B cell (primary cell): Measurements from ENCODE around the gene DDRGK1. TPM values are rescaled to one million over a fixed set of nuclear protein-coding genes. Genes with fewer than 3 reads are reported as not detected.

Experiments
- ATAC-seq: fragments of 200-7000 bp; cut with Tn5 transposase; one replicate; pipeline ENCODE4 v1.10.0; 2021; ENCODE audit warnings: low read depth, mild to moderate bottlenecking, moderate number of reproducible peaks, moderate library complexity
- CTCF ChIA-PET: fragments of 350-600 bp; sonication (Branson Sonifier 250); formaldehyde crosslinking; loops from one replicate; lab custom pipeline; 2021; ENCODE audit warnings: antibody characterized with exemption, inconsistent platforms; lab: Charles Lee
- POLR2A ChIA-PET: fragments of 350-600 bp; sonication (Branson Sonifier 250); formaldehyde crosslinking; loops from one replicate; lab custom pipeline; 2021; ENCODE audit warnings: antibody characterized with exemption; lab: Charles Lee
- DNase-seq: peaks from one replicate; pipeline ENCODE4 v3.0.0; 2013
- H2AFZ ChIP-seq: 2 replicates; pipeline ENCODE4 v1.6.1; 2012; ENCODE audit warnings: mild to moderate bottlenecking, low read depth, low read length; ENCODE audit not compliant: insufficient read depth, poor library complexity, severe bottlenecking
- H3K27ac ChIP-seq, 2 donors: 1 replicate in 1 of 2; 2 replicates in 1 of 2; pipeline ENCODE4 v1.5.1; 2012 to 2013; ENCODE audit warnings: low read length in 2 of 2, mild to moderate bottlenecking in 2 of 2, moderate library complexity in 1 of 2
- H3K27me3 ChIP-seq, 4 experiments: fragments of 200-600 bp in 1 of 4; sonication (generic) in 1 of 4; replicated peaks in 1 of 4; 1 replicate in 2 of 4; 2 replicates in 2 of 4; pipeline versions ENCODE4 v1.6.1 to v1.7.0; 2013 to 2016; ENCODE audit warnings: low read length in 3 of 4, mild to moderate bottlenecking in 2 of 4, mixed read lengths in 1 of 4, moderate library complexity in 1 of 4; ENCODE audit not compliant: insufficient read depth in 4 of 4, control insufficient read depth in 3 of 4; ENCODE audit errors: control extremely low read depth in 1 of 4
- H3K36me3 ChIP-seq, 2 experiments: replicated peaks in 1 of 2; 1 replicate in 1 of 2; 2 replicates in 1 of 2; pipeline versions ENCODE4 v1.6.1 to v1.7.1; 2013; ENCODE audit warnings: low read length in 1 of 2; ENCODE audit not compliant: insufficient read depth in 2 of 2, control insufficient read depth in 1 of 2; ENCODE audit errors: control extremely low read depth in 1 of 2, extremely low read depth in 1 of 2
- H3K4me1 ChIP-seq, 2 donors: fragments of 200-600 bp in 1 of 2; sonication (generic) in 1 of 2; 1 replicate in 1 of 2; 2 replicates in 1 of 2; pipeline versions ENCODE4 v1.5.1 to v1.6.1; 2013 to 2017; ENCODE audit warnings: low read length in 2 of 2; ENCODE audit not compliant: control insufficient read depth in 2 of 2, insufficient read depth in 2 of 2
- H3K4me2 ChIP-seq: replicated peaks from 2 replicates; pipeline ENCODE3; 2012; ENCODE audit warnings: mild to moderate bottlenecking, low read depth, low read length; ENCODE audit not compliant: poor library complexity, severe bottlenecking
- H3K4me3 ChIP-seq, 5 experiments: fragments of 200-600 bp in 1 of 5; sonication (generic) in 1 of 5; 1 replicate in 3 of 5; 2 replicates in 2 of 5; pipeline versions ENCODE4 v1.5.1 to v1.7.0; 2011 to 2016; ENCODE audit warnings: low read length in 4 of 5, mild to moderate bottlenecking in 4 of 5, low read depth in 2 of 5, control low read depth in 1 of 5, moderate library complexity in 1 of 5; ENCODE audit not compliant: insufficient read depth in 1 of 5; ENCODE audit errors: control extremely low read depth in 1 of 5, extremely low read depth in 1 of 5
- H3K79me2 ChIP-seq: fragments of 200-600 bp; sonication (generic); one replicate; pipeline ENCODE4 v1.6.0; 2016; ENCODE audit warnings: low read length; ENCODE audit not compliant: control insufficient read depth, insufficient read depth
- H3K9ac ChIP-seq: fragments of 200-600 bp; sonication (generic); 2 replicates; pipeline ENCODE4 v1.6.1; 2017; ENCODE audit warnings: mild to moderate bottlenecking, low read length, moderate library complexity
- H3K9me3 ChIP-seq, 3 donors: one replicate each; pipeline versions ENCODE4 v1.6.1 to v1.7.1; 2013; ENCODE audit warnings: low read length in 2 of 3; ENCODE audit not compliant: control insufficient read depth in 2 of 3, insufficient read depth in 1 of 3; ENCODE audit errors: control extremely low read depth in 1 of 3
- H4K20me1 ChIP-seq: 2 replicates; pipeline ENCODE4 v1.6.0; 2012; ENCODE audit warnings: mild to moderate bottlenecking, low read length; ENCODE audit not compliant: insufficient read depth, control insufficient read depth, poor library complexity, severe bottlenecking
- H3K27ac Mint-ChIP-seq: one replicate; pipeline ENCODE4 v1.8.0; 2021; ENCODE audit warnings: mixed read lengths
- H3K27me3 Mint-ChIP-seq: one replicate; pipeline ENCODE4 v1.8.0; 2021; ENCODE audit warnings: mixed read lengths
- H3K4me1 Mint-ChIP-seq: one replicate; pipeline ENCODE4 v1.8.0; 2021; ENCODE audit warnings: mixed read lengths
- H3K4me3 Mint-ChIP-seq: one replicate; pipeline ENCODE4 v1.8.0; 2021; ENCODE audit warnings: mixed read lengths
- H3K9me3 Mint-ChIP-seq: one replicate; pipeline ENCODE4 v1.8.0; 2022; ENCODE audit warnings: mixed read lengths; ENCODE audit not compliant: insufficient read depth
- CTCF ChIP-seq: fragments of 200-600 bp; IDR thresholded peaks from one replicate; pipeline ENCODE4 v1.8.0; 2022; ENCODE audit warnings: antibody characterized with exemption, mild to moderate bottlenecking
- EZH2 ChIP-seq: IDR thresholded peaks from 2 replicates; pipeline ENCODE4 v1.6.1; 2012; ENCODE audit warnings: borderline replicate concordance, low read depth, mild to moderate bottlenecking, moderate library complexity, low read length; ENCODE audit not compliant: insufficient read depth, poor library complexity, severe bottlenecking
- WGBS: methylation state at CpG from one replicate; pipeline ENCODE4 v1.1.5; 2013; ENCODE audit warnings: missing lambda C conversion rate; ENCODE audit not compliant: insufficient coverage; 5-methylcytosine and 5-hydroxymethylcytosine counted together
- intact Hi-C: fragments of 100-400 bp; cut with micrococcal nuclease; formaldehyde crosslinking; loops from one replicate; pipeline ENCODE4 v1.10.0; 2022
- polyA plus RNA-seq: library from polyadenylated mRNA; depleted of rRNA; stranded (reverse); fragments of >200 nt; gene quantifications from 2 replicates; pipeline ENCODE4 v1.2.3, GENCODE V29; 2012
- total RNA-seq, 2 donors: library from RNA; stranded (reverse); fragments of 120-200 nt in 1 of 2; gene quantifications; 1 replicate in 1 of 2; 2 replicates in 1 of 2; pipeline versions ENCODE4 v1.2.3 to v1.2.4, GENCODE V29; 2013 to 2022

Gene DDRGK1
- total and polyA plus RNA-seq, 2 donors (not counting 1 experiment from before 2014, with no cell fraction given), result 35.6 to 51.9 TPM

DNA sequence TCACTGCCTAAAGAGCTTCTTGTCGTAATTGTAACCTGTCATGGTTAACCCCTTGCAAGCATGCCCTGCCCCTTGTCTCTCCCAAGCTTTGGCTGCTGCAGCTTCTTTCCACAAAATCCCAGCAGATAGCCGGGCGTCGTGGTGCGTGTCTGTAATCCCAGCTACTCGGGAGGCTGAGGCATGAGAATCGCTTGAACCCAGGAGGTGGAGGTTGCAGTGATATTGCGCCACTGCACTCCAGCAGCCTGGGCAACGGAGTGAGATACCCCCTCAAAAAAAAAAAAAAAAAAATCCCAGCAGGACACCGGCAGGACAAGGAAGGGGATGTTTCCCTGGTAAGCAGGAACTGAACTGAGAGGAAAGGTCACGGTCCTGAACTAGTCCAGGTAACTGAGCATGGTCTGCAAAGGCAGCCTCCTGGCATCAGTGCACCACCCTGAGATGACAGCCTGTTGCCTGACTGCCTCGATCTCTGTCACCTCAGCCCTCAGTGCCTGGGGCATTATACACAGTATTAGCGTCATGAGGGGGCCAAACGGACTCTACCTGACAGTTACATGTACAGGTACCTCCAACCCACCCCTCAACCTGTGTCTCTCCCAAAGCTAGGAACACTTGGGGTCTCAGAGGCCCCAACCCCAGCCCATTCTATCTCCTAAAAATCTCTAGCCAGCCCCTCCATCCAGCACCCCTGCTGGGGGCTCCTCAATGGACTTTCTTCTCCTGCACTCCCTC lies 32.9 kb downstream of the DDRGK1 start:
- H3K79me2 ChIP-seq, result no peaks in the 10 kb centered on the region
- H3K9me3 ChIP-seq, result peaks cover 0 to 14% (median 0%) of the 10 kb centered on the region in 3 donors
- H4K20me1 ChIP-seq, result no peaks in the 10 kb centered on the region
- no peak for ATAC-seq
- H3K27me3 ChIP-seq, result peaks cover 0 to 62% (median 38%) of the 10 kb centered on the region in 4 experiments
- intact Hi-C loops, result loop anchor here (2.0 kb wide), 1 partner anchor 299 kb away; the partner anchor contains the start of gene ATRN
- peaks cover 28 to 33% of the 10 kb centered on the region in 2 donors for H3K4me1 ChIP-seq
- 93% methylated on average over 11 of the region's 14 CpGs for WGBS
- H3K4me2 ChIP-seq, result no peak overlapping the region
- Mint-ChIP-seq H3K27me3 (peaks cover 54% of the 10 kb centered on the region), H3K4me1 (peaks cover 20% of the 10 kb centered on the region), H3K4me3 (peak overlapping the region; percentile 89), H3K27ac (peak overlapping the region; percentile 26), H3K9me3 (no peaks in the 10 kb centered on the region)
- H3K36me3 ChIP-seq, result no peaks in the 10 kb centered on the region
- no peak for DNase-seq
- no peak overlapping the region for H3K4me3 ChIP-seq
- ChIA-PET POLR2A (no interaction called here), CTCF (interaction anchor here (0.6 to 1.6 kb wide), 2 partner anchors 16 to 56 kb away, joined by 4 read pairs; no protein-coding TSS in a partner anchor)
- no peak overlapping the region for H2AFZ ChIP-seq
- TF ChIP-seq EZH2, result no peak
- no peak for TF ChIP-seq CTCF
- no peak overlapping the region for H3K9ac ChIP-seq
- H3K27ac ChIP-seq, result no peak overlapping the region
